HG02884 (cell line): ENCODE results near the gene RPS21.

Source experiments
- ATAC-seq: cut with Tn5 transposase; IDR thresholded peaks from one replicate; pipeline ENCODE4 v1.9.1; 2021; ENCODE audit warnings: mild to moderate bottlenecking, moderate library complexity; ENCODE audit not compliant: unreplicated experiment

RPS21 gene

GRCh38 chr20:62408640-62409039 is 21.7 kb downstream of the RPS21 start:
- ATAC-seq = no peak

- no peak for ATAC-seq
These were observed 22.4 kb downstream of the RPS21 start for GRCh38 chr20:62409086-62409853.

- ATAC-seq = no peak
These were observed 23.2 kb downstream of the RPS21 start for GRCh38 chr20:62409931-62410745.

GRCh38 chr20:62410746-62411478 is 24.0 kb downstream of the RPS21 start:
- ATAC-seq = no peak

GRCh38 chr20:62411479-62412193 is 24.7 kb downstream of the RPS21 start:
- ATAC-seq = no peak

- no peak for ATAC-seq
These were observed 25.5 kb downstream of the RPS21 start for GRCh38 chr20:62412194-62413024.

GRCh38 chr20:62413025-62413570 is 26.2 kb downstream of the RPS21 start:
- no peak for ATAC-seq

GRCh38 chr20:62413896-62414481 is 27.1 kb downstream of the RPS21 start:
- no peak for ATAC-seq

GRCh38 chr20:62415354-62416111 is 28.6 kb downstream of the RPS21 start:
- no peak for ATAC-seq

- ATAC-seq = no peak
These were observed 30.0 kb downstream of the RPS21 start for GRCh38 chr20:62416651-62417637.

GRCh38 chr20:62417981-62418708 is 31.2 kb downstream of the RPS21 start:
- ATAC-seq = no peak

- ATAC-seq = no peak
These were observed 32.0 kb downstream of the RPS21 start for GRCh38 chr20:62418709-62419487.

GRCh38 chr20:62419759-62420158 is 32.9 kb downstream of the RPS21 start:
- ATAC-seq = no peak

- ATAC-seq = no peak
These were observed 34.2 kb downstream of the RPS21 start for GRCh38 chr20:62420846-62421715.

- no peak for ATAC-seq
These were observed 34.8 kb downstream of the RPS21 start for GRCh38 chr20:62421716-62421990.
